Astrocyte (in vitro differentiated cells and primary cell): ENCODE data around the gene GET3. TPM values are rescaled to one million over a fixed set of nuclear protein-coding genes. Genes with fewer than 3 reads are reported as not detected.
"Not testable (repeated sequence)": the region's sequence is repeated elsewhere in the genome, so short reads cannot be mapped to it uniquely, and the experiment has no call there.

Experiments
- DNase-seq: peaks from one replicate; pipeline ENCODE4 v3.0.0-alpha.2; 2010; ENCODE audit warnings: low read depth
- FAIRE-seq: peaks from 2 replicates; lab custom pipeline; 2011; peaks lifted over from hg19 to GRCh38; lab: Jason Lieb, UNC
- H2AFZ ChIP-seq: 2 replicates; pipeline ENCODE4 v1.6.0; 2012; ENCODE audit warnings: low read depth, low read length, inconsistent platforms
- H3K27ac ChIP-seq: 2 replicates; pipeline ENCODE4 v1.5.1; 2011; ENCODE audit warnings: low read depth, low read length, inconsistent platforms
- H3K27me3 ChIP-seq: 2 replicates; pipeline ENCODE4 v1.6.0; 2011; ENCODE audit warnings: low read length, inconsistent platforms; ENCODE audit not compliant: insufficient read depth
- H3K36me3 ChIP-seq: 2 replicates; pipeline ENCODE4 v1.5.1; 2011; ENCODE audit warnings: low read length, inconsistent platforms; ENCODE audit not compliant: insufficient read depth
- H3K4me1 ChIP-seq: 2 replicates; pipeline ENCODE4 v1.5.1; 2011; ENCODE audit warnings: low read length, inconsistent platforms; ENCODE audit not compliant: insufficient read depth
- H3K4me2 ChIP-seq: 2 replicates; pipeline ENCODE4 v1.6.0; 2012; ENCODE audit warnings: low read length, inconsistent platforms
- H3K4me3 ChIP-seq: 2 replicates; pipeline ENCODE4 v1.5.1; 2011; ENCODE audit warnings: low read depth, mild to moderate bottlenecking, low read length, inconsistent platforms; ENCODE audit not compliant: insufficient read depth
- H3K79me2 ChIP-seq: 2 replicates; pipeline ENCODE4 v1.6.0; 2012; ENCODE audit warnings: mild to moderate bottlenecking, low read length, inconsistent platforms; ENCODE audit not compliant: insufficient read depth
- H3K9ac ChIP-seq: 2 replicates; pipeline ENCODE4 v1.6.0; 2012; ENCODE audit warnings: mild to moderate bottlenecking, low read length, inconsistent platforms
- H3K9me3 ChIP-seq: 2 replicates; pipeline ENCODE4 v1.5.1; 2012; ENCODE audit warnings: low read depth, mild to moderate bottlenecking, low read length, inconsistent platforms; ENCODE audit not compliant: insufficient read depth
- H4K20me1 ChIP-seq: 2 replicates; pipeline ENCODE4 v1.6.0; 2012; ENCODE audit warnings: low read length, inconsistent platforms; ENCODE audit not compliant: insufficient read depth
- H3K27ac Mint-ChIP-seq: one replicate; pipeline ENCODE4 v1.8.0; 2021; ENCODE audit warnings: mild to moderate bottlenecking, mixed read lengths; ENCODE audit not compliant: unreplicated experiment
- H3K27me3 Mint-ChIP-seq: one replicate; pipeline ENCODE4 v1.8.0; 2021; ENCODE audit warnings: low read depth, mixed read lengths; ENCODE audit not compliant: unreplicated experiment
- H3K36me3 Mint-ChIP-seq: one replicate; pipeline ENCODE4 v1.8.0; 2021; ENCODE audit warnings: low read depth, mixed read lengths; ENCODE audit not compliant: unreplicated experiment
- H3K4me1 Mint-ChIP-seq: one replicate; pipeline ENCODE4 v1.8.0; 2021; ENCODE audit warnings: low read depth, mixed read lengths; ENCODE audit not compliant: unreplicated experiment
- H3K4me3 Mint-ChIP-seq: one replicate; pipeline ENCODE4 v1.8.0; 2021; ENCODE audit warnings: mild to moderate bottlenecking, moderate library complexity, mixed read lengths; ENCODE audit not compliant: unreplicated experiment
- H3K9me3 Mint-ChIP-seq: one replicate; pipeline ENCODE4 v1.8.0; 2021; ENCODE audit warnings: mild to moderate bottlenecking, mixed read lengths; ENCODE audit not compliant: unreplicated experiment
- EZH2 ChIP-seq: IDR thresholded peaks from 2 replicates; pipeline ENCODE4 v1.6.1; 2012; ENCODE audit warnings: mild to moderate bottlenecking, low read length, inconsistent platforms; ENCODE audit not compliant: insufficient read depth
- total RNA-seq: library from RNA; stranded (reverse); gene quantifications from 2 replicates; pipeline ENCODE4 v1.2.1, GENCODE V29; 2021
- TF ChIP-seq, protein P1 (sequence below): IDR thresholded peaks from 2 replicates; pipeline ENCODE4 v1.5.1; 2011; ENCODE audit warnings: low read depth, mild to moderate bottlenecking, inconsistent platforms, low read length, moderate library complexity; ENCODE audit not compliant: insufficient read depth

The GET3 gene
- total RNA-seq, 1 donor from 2014 or later, result 66.8 TPM

GRCh38 chr19:12711187-12711586 is 26.1 kb upstream of the GET3 start:
- Histone ChIP-seq H3K9me3 (no peaks in the 10 kb centered on the region), H3K4me1 (no peaks in the 10 kb centered on the region), H2AFZ (no peak overlapping the region), H3K4me3 (no peak overlapping the region), H3K79me2 (peaks cover 34% of the 10 kb centered on the region), H3K9ac (no peak overlapping the region), H4K20me1 (peaks cover 42% of the 10 kb centered on the region), H3K36me3 (peaks cover 37% of the 10 kb centered on the region), H3K4me2 (no peak overlapping the region), H3K27ac (no peak overlapping the region), H3K27me3 (no peaks in the 10 kb centered on the region)
- Mint-ChIP-seq H3K9me3 (no peaks in the 10 kb centered on the region), H3K27ac (no peak overlapping the region), H3K4me3 (no peak overlapping the region), H3K36me3 (peaks cover 3% of the 10 kb centered on the region), H3K27me3 (no peaks in the 10 kb centered on the region), H3K4me1 (no peaks in the 10 kb centered on the region)
- TF ChIP-seq EZH2, result no peak
- TF ChIP-seq, protein P1, sequence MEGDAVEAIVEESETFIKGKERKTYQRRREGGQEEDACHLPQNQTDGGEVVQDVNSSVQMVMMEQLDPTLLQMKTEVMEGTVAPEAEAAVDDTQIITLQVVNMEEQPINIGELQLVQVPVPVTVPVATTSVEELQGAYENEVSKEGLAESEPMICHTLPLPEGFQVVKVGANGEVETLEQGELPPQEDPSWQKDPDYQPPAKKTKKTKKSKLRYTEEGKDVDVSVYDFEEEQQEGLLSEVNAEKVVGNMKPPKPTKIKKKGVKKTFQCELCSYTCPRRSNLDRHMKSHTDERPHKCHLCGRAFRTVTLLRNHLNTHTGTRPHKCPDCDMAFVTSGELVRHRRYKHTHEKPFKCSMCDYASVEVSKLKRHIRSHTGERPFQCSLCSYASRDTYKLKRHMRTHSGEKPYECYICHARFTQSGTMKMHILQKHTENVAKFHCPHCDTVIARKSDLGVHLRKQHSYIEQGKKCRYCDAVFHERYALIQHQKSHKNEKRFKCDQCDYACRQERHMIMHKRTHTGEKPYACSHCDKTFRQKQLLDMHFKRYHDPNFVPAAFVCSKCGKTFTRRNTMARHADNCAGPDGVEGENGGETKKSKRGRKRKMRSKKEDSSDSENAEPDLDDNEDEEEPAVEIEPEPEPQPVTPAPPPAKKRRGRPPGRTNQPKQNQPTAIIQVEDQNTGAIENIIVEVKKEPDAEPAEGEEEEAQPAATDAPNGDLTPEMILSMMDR, result no peak
- DNase-seq, result no peak
- no peak for FAIRE-seq

GRCh38 chr19:12712077-12712476 is 25.2 kb upstream of the GET3 start:
- H3K27ac ChIP-seq, H3K4me1 ChIP-seq, H3K4me3 ChIP-seq, H3K27ac Mint-ChIP-seq, H2AFZ ChIP-seq, H3K9me3 Mint-ChIP-seq, H3K9me3 ChIP-seq, DNase-seq, FAIRE-seq, H3K4me2 ChIP-seq, H3K4me3 Mint-ChIP-seq, H3K4me1 Mint-ChIP-seq, H3K27me3 ChIP-seq, H3K9ac ChIP-seq, H3K27me3 Mint-ChIP-seq, H3K36me3 Mint-ChIP-seq: not testable (repeated sequence)
- Histone ChIP-seq H3K79me2 (peaks cover 42% of the 10 kb centered on the region), H3K36me3 (peaks cover 38% of the 10 kb centered on the region), H4K20me1 (peaks cover 47% of the 10 kb centered on the region)

- H3K4me2 ChIP-seq, H3K9me3 ChIP-seq, H3K4me1 Mint-ChIP-seq, FAIRE-seq, H3K27me3 ChIP-seq, H3K36me3 Mint-ChIP-seq, H3K4me3 ChIP-seq, H3K4me1 ChIP-seq, H3K9ac ChIP-seq, H3K27me3 Mint-ChIP-seq, DNase-seq, H3K27ac ChIP-seq, H2AFZ ChIP-seq, H3K9me3 Mint-ChIP-seq, H3K4me3 Mint-ChIP-seq, H3K27ac Mint-ChIP-seq: not testable (repeated sequence)
- Histone ChIP-seq H3K79me2 (peaks cover 54% of the 10 kb centered on the region), H3K36me3 (peaks cover 37% of the 10 kb centered on the region), H4K20me1 (peaks cover 57% of the 10 kb centered on the region)
Measured at GRCh38 chr19:12713304-12713703, 24.0 kb upstream of the GET3 start.
